IPS DF 6.9 (cell line): ENCODE results near the gene AVPI1.

Source experiments
- DNase-seq: peaks from one replicate; pipeline ENCODE4 v3.0.0-alpha.2; 2013; ENCODE audit warnings: low read depth, low spot score
- H3K27ac ChIP-seq: one replicate; pipeline ENCODE4 v1.5.1; 2013; ENCODE audit warnings: low read length, control low read depth
- H3K27me3 ChIP-seq: 2 replicates; pipeline ENCODE4 v1.6.1; 2013; ENCODE audit warnings: mild to moderate bottlenecking, low read length; ENCODE audit not compliant: control insufficient read depth, insufficient read depth
- H3K36me3 ChIP-seq: 2 replicates; pipeline ENCODE4 v1.6.1; 2013; ENCODE audit warnings: low read length; ENCODE audit not compliant: control insufficient read depth, insufficient read depth
- H3K4me1 ChIP-seq: 2 replicates; pipeline ENCODE4 v1.6.1; 2013; ENCODE audit warnings: low read length; ENCODE audit not compliant: control insufficient read depth, insufficient read depth
- H3K4me3 ChIP-seq: 2 replicates; pipeline ENCODE4 v1.5.1; 2013; ENCODE audit warnings: mild to moderate bottlenecking, low read length
- H3K9me3 ChIP-seq: 2 replicates; pipeline ENCODE4 v1.6.1; 2013; ENCODE audit warnings: low read length, inconsistent platforms; ENCODE audit not compliant: control insufficient read depth, insufficient read depth
- WGBS: extraction: QIAGEN DNeasy Blood & Tissue Kit; methylation state at CpG from one replicate; pipeline ENCODE4 v1.1.7; 2013; ENCODE audit warnings: mixed read lengths, missing lambda C conversion rate; ENCODE audit not compliant: insufficient read length, insufficient coverage; 5-methylcytosine and 5-hydroxymethylcytosine counted together

Gene AVPI1

GRCh38 chr10:97679594-97679993, 7.4 kb downstream of the AVPI1 start:
- no CpG with 5 or more reads among the region's 16 CpGs for WGBS
- H3K4me1 ChIP-seq: no peaks in the 10 kb centered on the region

GRCh38 chr10:97676770-97677581, 10.1 kb downstream of the AVPI1 start:
- Histone ChIP-seq H3K36me3 (peaks cover 24% of the 10 kb centered on the region), H3K4me3 (no peak overlapping the region), H3K27ac (no peak overlapping the region), H3K4me1 (no peaks in the 10 kb centered on the region), H3K27me3 (no peaks in the 10 kb centered on the region), H3K9me3 (no peaks in the 10 kb centered on the region)
- WGBS: no CpG with 5 or more reads among the region's 2 CpGs
- no peak for DNase-seq

More at GRCh38 chr10:97679594-97679993, 7.4 kb downstream of the AVPI1 start:
- no peak overlapping the region for H3K27ac ChIP-seq
- H3K36me3 ChIP-seq: peaks cover 15% of the 10 kb centered on the region; the same call in 1 of the 2 replicates
- no peaks in the 10 kb centered on the region for H3K27me3 ChIP-seq
- H3K9me3 ChIP-seq: no peaks in the 10 kb centered on the region
- H3K4me3 ChIP-seq: no peak overlapping the region; the same call in 1 of the 2 replicates
- no peak for DNase-seq

- no peaks in the 10 kb centered on the region for H3K9me3 ChIP-seq
- no peaks in the 10 kb centered on the region for H3K27me3 ChIP-seq
- no CpG with 5 or more reads among the region's 9 CpGs for WGBS
- H3K36me3 ChIP-seq: peaks cover 24% of the 10 kb centered on the region
- no peak for DNase-seq
- H3K27ac ChIP-seq: no peak overlapping the region
- no peaks in the 10 kb centered on the region for H3K4me1 ChIP-seq
- no peak overlapping the region for H3K4me3 ChIP-seq
These were observed 11.8 kb downstream of the AVPI1 start for GRCh38 chr10:97675222-97675621.

GRCh38 chr10:97673736-97674525, 13.1 kb downstream of the AVPI1 start:
- DNase-seq: no peak
- no peaks in the 10 kb centered on the region for H3K4me1 ChIP-seq
- no peaks in the 10 kb centered on the region for H3K27me3 ChIP-seq
- no CpG with 5 or more reads among the region's 8 CpGs for WGBS
- H3K9me3 ChIP-seq: no peaks in the 10 kb centered on the region
- H3K4me3 ChIP-seq: no peak overlapping the region
- H3K36me3 ChIP-seq: peaks cover 24% of the 10 kb centered on the region
- no peak overlapping the region for H3K27ac ChIP-seq

- Histone ChIP-seq H3K27me3 (no peaks in the 10 kb centered on the region), H3K4me3 (no peak overlapping the region), H3K27ac (no peak overlapping the region), H3K9me3 (no peaks in the 10 kb centered on the region), H3K36me3 (peaks cover 9% of the 10 kb centered on the region), H3K4me1 (no peaks in the 10 kb centered on the region)
- no CpG with 5 or more reads among the region's 1 CpG for WGBS
- no peak for DNase-seq
These were observed 17.5 kb downstream of the AVPI1 start for GRCh38 chr10:97669571-97669970.

GRCh38 chr10:97667463-97667862, 19.6 kb downstream of the AVPI1 start:
- no CpG with 5 or more reads among the region's 6 CpGs for WGBS

GRCh38 chr10:97666992-97667391, 20.0 kb downstream of the AVPI1 start:
- no CpG with 5 or more reads among the region's 7 CpGs for WGBS
- H3K27me3 ChIP-seq: no peaks in the 10 kb centered on the region
- no peaks in the 10 kb centered on the region; the same call in 1 of the 2 replicates for H3K36me3 ChIP-seq
- no peak overlapping the region for H3K27ac ChIP-seq
- no peaks in the 10 kb centered on the region; the same call in 1 of the 2 replicates for H3K9me3 ChIP-seq
- no peak for DNase-seq
- no peaks in the 10 kb centered on the region for H3K4me1 ChIP-seq
- no peak overlapping the region for H3K4me3 ChIP-seq

More at GRCh38 chr10:97667463-97667862, 19.6 kb downstream of the AVPI1 start:
- Histone ChIP-seq H3K4me3 (no peak overlapping the region), H3K27me3 (no peaks in the 10 kb centered on the region), H3K4me1 (no peaks in the 10 kb centered on the region), H3K9me3 (no peaks in the 10 kb centered on the region), H3K36me3 (no peaks in the 10 kb centered on the region; the same call in 1 of the 2 replicates), H3K27ac (no peak overlapping the region)
- DNase-seq: no peak

- H3K36me3 ChIP-seq: peaks cover 3% of the 10 kb centered on the region; the same call in 1 of the 2 replicates
- H3K4me1 ChIP-seq: no peaks in the 10 kb centered on the region
- no peaks in the 10 kb centered on the region; the same call in 1 of the 2 replicates for H3K9me3 ChIP-seq
- no peaks in the 10 kb centered on the region for H3K27me3 ChIP-seq
- no peak overlapping the region for H3K27ac ChIP-seq
- H3K4me3 ChIP-seq: no peak overlapping the region
- no CpG with 5 or more reads among the region's 1 CpG for WGBS
- DNase-seq: no peak
These were observed 22.7 kb downstream of the AVPI1 start for GRCh38 chr10:97664282-97664850.

- DNase-seq: no peak
- Histone ChIP-seq H3K4me1 (no peaks in the 10 kb centered on the region), H3K9me3 (no peaks in the 10 kb centered on the region; the same call in 1 of the 2 replicates), H3K4me3 (no peak overlapping the region), H3K27me3 (no peaks in the 10 kb centered on the region), H3K36me3 (peaks cover 7% of the 10 kb centered on the region; the same call in 1 of the 2 replicates), H3K27ac (no peak overlapping the region)
- no CpG with 5 or more reads among the region's 1 CpG for WGBS
These were observed 27.5 kb downstream of the AVPI1 start for GRCh38 chr10:97659589-97659988.

- H3K4me3 ChIP-seq: no peak overlapping the region
- peaks cover 7% of the 10 kb centered on the region; the same call in 1 of the 2 replicates for H3K36me3 ChIP-seq
- H3K27me3 ChIP-seq: no peaks in the 10 kb centered on the region
- no peaks in the 10 kb centered on the region for H3K4me1 ChIP-seq
- H3K27ac ChIP-seq: no peak overlapping the region
- WGBS: no CpG with 5 or more reads among the region's 5 CpGs
- no peak for DNase-seq
- no peaks in the 10 kb centered on the region for H3K9me3 ChIP-seq
These were observed 30.3 kb downstream of the AVPI1 start for GRCh38 chr10:97656777-97657176.
